ENCODE measurements around the gene DNASE1L2. TPM values are rescaled to one million over a fixed set of nuclear protein-coding genes. Genes with fewer than 3 reads are reported as not detected.
"Not testable (repeated sequence)": the region's sequence is repeated elsewhere in the genome, so short reads cannot be mapped to it uniquely, and the experiment has no call there.

The DNASE1L2 gene
- total RNA-seq, 1 experiment from 2014 or later, result 3.8 TPM

GRCh38 chr16:2240331-2240730, 4.1 kb downstream of the DNASE1L2 start:
- not testable (repeated sequence) for DNase-seq (ENCODE audit: low spot score)

- DNase-seq (ENCODE audit: low spot score), result no peak
Measured at GRCh38 chr16:2242598-2242997, 6.4 kb downstream of the DNASE1L2 start.

GRCh38 chr16:2243031-2243528, 6.8 kb downstream of the DNASE1L2 start:
- no peak for DNase-seq (ENCODE audit: low spot score)

GRCh38 chr16:2243781-2244180, 7.5 kb downstream of the DNASE1L2 start:
- no peak for DNase-seq (ENCODE audit: low spot score)

- no peak for DNase-seq (ENCODE audit: low spot score)
Measured at GRCh38 chr16:2244301-2244700, 8.1 kb downstream of the DNASE1L2 start.

- DNase-seq (ENCODE audit: low spot score), result no peak
Measured at GRCh38 chr16:2244926-2245795, 8.9 kb downstream of the DNASE1L2 start.

GRCh38 chr16:2246301-2246885, 10.1 kb downstream of the DNASE1L2 start:
- DNase-seq (ENCODE audit: low spot score), result no peak

GRCh38 chr16:2250652-2251295, 14.5 kb downstream of the DNASE1L2 start:
- peak; percentile 49 for DNase-seq (ENCODE audit: low spot score)

- peak; percentile 93 for DNase-seq (ENCODE audit: low spot score)
Measured at GRCh38 chr16:2251296-2252111, 15.3 kb downstream of the DNASE1L2 start, which contains the start of gene ECI1. Gene ECI1 (minus strand): TSS chr16:2251587. CDS start chr16:2251566, 21 bp downstream.

- DNase-seq (ENCODE audit: low spot score), result no peak
Measured at GRCh38 chr16:2252806-2253148, 16.5 kb downstream of the DNASE1L2 start.

GRCh38 chr16:2253293-2253692, 17.0 kb downstream of the DNASE1L2 start:
- no peak for DNase-seq (ENCODE audit: low spot score)

- DNase-seq (ENCODE audit: low spot score), result no peak
Measured at GRCh38 chr16:2256531-2257140, 20.4 kb downstream of the DNASE1L2 start.

- DNase-seq (ENCODE audit: low spot score), result no peak
Measured at GRCh38 chr16:2257726-2258125, 21.5 kb downstream of the DNASE1L2 start.

GRCh38 chr16:2258530-2258929, 22.3 kb downstream of the DNASE1L2 start:
- DNase-seq (ENCODE audit: low spot score), result not testable (repeated sequence)

GRCh38 chr16:2260250-2260649, 24.0 kb downstream of the DNASE1L2 start:
- no peak for DNase-seq (ENCODE audit: low spot score)

- DNase-seq (ENCODE audit: low spot score), result not testable (repeated sequence)
Measured at GRCh38 chr16:2263026-2263425, 26.8 kb downstream of the DNASE1L2 start.

GRCh38 chr16:2266887-2267286, 30.6 kb downstream of the DNASE1L2 start:
- peak; percentile 39 for DNase-seq (ENCODE audit: low spot score)

- DNase-seq (ENCODE audit: low spot score), result not testable (repeated sequence)
Measured at GRCh38 chr16:2267505-2267912, 31.3 kb downstream of the DNASE1L2 start.

GRCh38 chr16:2267913-2268666, 31.8 kb downstream of the DNASE1L2 start, which contains the start of gene RNPS1:
Gene RNPS1 (minus strand): TSS chr16:2268126. CDS start chr16:2264643, 3,483 bp downstream.
- DNase-seq (ENCODE audit: low spot score), result peak; percentile 85

- DNase-seq (ENCODE audit: low spot score), result no peak
Measured at GRCh38 chr16:2270070-2270462, 33.8 kb downstream of the DNASE1L2 start.

All from A172 (cell line).